ES-I3 (cell line): ENCODE measurements around the gene C20orf173.

Experiments
- H3K36me3 ChIP-seq: 2 replicates; pipeline ENCODE4 v1.6.1; 2013; ENCODE audit warnings: mild to moderate bottlenecking, low read length, control low read depth, moderate library complexity; ENCODE audit not compliant: insufficient read depth
- H3K4me1 ChIP-seq: 2 replicates; pipeline ENCODE4 v1.6.1; 2013; ENCODE audit warnings: mild to moderate bottlenecking, control low read depth, low read length; ENCODE audit not compliant: insufficient read depth
- H3K9ac ChIP-seq: 2 replicates; pipeline ENCODE4 v1.6.1; 2013; ENCODE audit warnings: low read depth, mild to moderate bottlenecking, low read length, moderate library complexity
- H3K9me3 ChIP-seq: 2 replicates; pipeline ENCODE4 v1.6.1; 2013; ENCODE audit warnings: mild to moderate bottlenecking, low read length, moderate library complexity; ENCODE audit not compliant: control insufficient read depth, insufficient read depth

The C20orf173 gene

GRCh38 chr20:35529552-35529951, at the start of gene C20orf173:
TSS of gene C20orf173 (minus strand) at chr20:35529652. CDS start at chr20:35529373, 279 bp downstream.
- H3K4me1 ChIP-seq: no peaks in the 10 kb centered on the region
- no peaks in the 10 kb centered on the region; the same call in 1 of the 2 replicates for H3K9me3 ChIP-seq
- no peaks in the 10 kb centered on the region for H3K36me3 ChIP-seq
- H3K9ac ChIP-seq: no peak within 1 kb of the TSS

GRCh38 chr20:35579196-35579595, 49.7 kb upstream of the C20orf173 start:
- H3K4me1 ChIP-seq: no peaks in the 10 kb centered on the region
- no peak overlapping the region for H3K9ac ChIP-seq
- H3K9me3 ChIP-seq: no peaks in the 10 kb centered on the region
- no peaks in the 10 kb centered on the region for H3K36me3 ChIP-seq

- no peaks in the 10 kb centered on the region for H3K4me1 ChIP-seq
- H3K9ac ChIP-seq: no peak overlapping the region
- no peaks in the 10 kb centered on the region for H3K9me3 ChIP-seq
- no peaks in the 10 kb centered on the region for H3K36me3 ChIP-seq
Measured at GRCh38 chr20:35578469-35578868, 49.0 kb upstream of the C20orf173 start.

- no peaks in the 10 kb centered on the region for H3K4me1 ChIP-seq
- H3K9ac ChIP-seq: no peak overlapping the region
- no peaks in the 10 kb centered on the region for H3K36me3 ChIP-seq
- 0 out of 2 replicates have a peak, but pooled peaks cover 3% of the 10 kb centered on the region for H3K9me3 ChIP-seq
Measured at GRCh38 chr20:35576816-35577215, 47.4 kb upstream of the C20orf173 start.

- Histone ChIP-seq H3K36me3 (no peaks in the 10 kb centered on the region), H3K4me1 (no peaks in the 10 kb centered on the region), H3K9me3 (0 out of 2 replicates have a peak, but pooled peaks cover 3% of the 10 kb centered on the region), H3K9ac (no peak overlapping the region)
Measured at GRCh38 chr20:35575958-35576357, 46.5 kb upstream of the C20orf173 start.

- Histone ChIP-seq H3K9ac (no peak overlapping the region), H3K9me3 (0 out of 2 replicates have a peak, but pooled peaks cover 3% of the 10 kb centered on the region), H3K4me1 (no peaks in the 10 kb centered on the region), H3K36me3 (no peaks in the 10 kb centered on the region)
Measured at GRCh38 chr20:35572838-35573237, 43.4 kb upstream of the C20orf173 start.

- Histone ChIP-seq H3K4me1 (no peaks in the 10 kb centered on the region), H3K9ac (no peak overlapping the region), H3K36me3 (no peaks in the 10 kb centered on the region), H3K9me3 (0 out of 2 replicates have a peak, but pooled peaks cover 3% of the 10 kb centered on the region)
Measured at GRCh38 chr20:35571555-35571954, 42.1 kb upstream of the C20orf173 start.

GRCh38 chr20:35568645-35569044, 39.2 kb upstream of the C20orf173 start:
- H3K9ac ChIP-seq: no peak overlapping the region
- H3K9me3 ChIP-seq: 0 out of 2 replicates have a peak, but pooled peaks cover 3% of the 10 kb centered on the region
- H3K36me3 ChIP-seq: no peaks in the 10 kb centered on the region
- no peaks in the 10 kb centered on the region for H3K4me1 ChIP-seq

GRCh38 chr20:35564905-35565304, 35.5 kb upstream of the C20orf173 start:
- no peak overlapping the region for H3K9ac ChIP-seq
- no peaks in the 10 kb centered on the region for H3K9me3 ChIP-seq
- no peaks in the 10 kb centered on the region for H3K4me1 ChIP-seq
- H3K36me3 ChIP-seq: no peaks in the 10 kb centered on the region

- Histone ChIP-seq H3K9ac (no peak overlapping the region), H3K4me1 (no peaks in the 10 kb centered on the region), H3K9me3 (no peaks in the 10 kb centered on the region), H3K36me3 (no peaks in the 10 kb centered on the region)
Measured at GRCh38 chr20:35563834-35564233, 34.4 kb upstream of the C20orf173 start.

- Histone ChIP-seq H3K4me1 (no peaks in the 10 kb centered on the region), H3K36me3 (no peaks in the 10 kb centered on the region), H3K9me3 (no peaks in the 10 kb centered on the region), H3K9ac (no peak overlapping the region)
Measured at GRCh38 chr20:35562541-35563110, 33.2 kb upstream of the C20orf173 start.

- no peak overlapping the region for H3K9ac ChIP-seq
Measured at GRCh38 chr20:35561671-35562070, 32.2 kb upstream of the C20orf173 start.

GRCh38 chr20:35561268-35561667, 31.8 kb upstream of the C20orf173 start:
- Histone ChIP-seq H3K4me1 (no peaks in the 10 kb centered on the region), H3K36me3 (no peaks in the 10 kb centered on the region), H3K9me3 (no peaks in the 10 kb centered on the region), H3K9ac (no peak overlapping the region)

More at GRCh38 chr20:35561671-35562070, 32.2 kb upstream of the C20orf173 start:
- Histone ChIP-seq H3K36me3 (no peaks in the 10 kb centered on the region), H3K9me3 (no peaks in the 10 kb centered on the region), H3K4me1 (no peaks in the 10 kb centered on the region)

GRCh38 chr20:35560541-35560940, 31.1 kb upstream of the C20orf173 start:
- no peaks in the 10 kb centered on the region for H3K9me3 ChIP-seq
- H3K4me1 ChIP-seq: no peaks in the 10 kb centered on the region
- H3K9ac ChIP-seq: no peak overlapping the region
- H3K36me3 ChIP-seq: no peaks in the 10 kb centered on the region

GRCh38 chr20:35560105-35560511, 30.7 kb upstream of the C20orf173 start:
- no peaks in the 10 kb centered on the region for H3K36me3 ChIP-seq

More at GRCh38 chr20:35560105-35560511, 30.7 kb upstream of the C20orf173 start:
- no peak overlapping the region for H3K9ac ChIP-seq
- H3K4me1 ChIP-seq: no peaks in the 10 kb centered on the region
- H3K9me3 ChIP-seq: no peaks in the 10 kb centered on the region
